Measurements from ENCODE around the gene RBCK1.
"Not testable (repeated sequence)": the region's sequence is repeated elsewhere in the genome, so short reads cannot be mapped to it uniquely, and the experiment has no call there.

RBCK1 gene

GRCh38 chr20:440148-440547, 32.0 kb downstream of the RBCK1 start:
- DNase-seq: no peak

DNA sequence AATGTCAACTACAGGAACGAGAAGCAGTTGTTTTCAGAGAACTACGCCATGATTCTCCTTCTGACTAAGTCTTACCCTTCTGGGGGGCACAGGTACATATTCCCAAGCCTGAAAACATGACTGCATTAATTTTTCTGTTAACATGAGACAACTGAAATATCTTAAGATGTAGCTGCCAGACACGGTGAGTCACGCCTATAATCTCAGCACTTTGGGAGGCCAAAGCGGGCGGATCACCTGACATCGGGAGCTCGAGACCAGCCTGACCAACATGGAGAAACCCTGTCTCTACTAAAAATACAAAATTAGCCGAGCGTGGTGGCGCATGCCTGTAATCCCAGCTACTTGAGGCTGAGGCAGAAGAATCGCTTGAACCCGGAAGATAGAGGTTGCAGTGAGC, 32.5 kb downstream of the RBCK1 start:
- DNase-seq: no peak

GRCh38 chr20:443223-443775, 35.2 kb downstream of the RBCK1 start:
- no peak for DNase-seq

DNA sequence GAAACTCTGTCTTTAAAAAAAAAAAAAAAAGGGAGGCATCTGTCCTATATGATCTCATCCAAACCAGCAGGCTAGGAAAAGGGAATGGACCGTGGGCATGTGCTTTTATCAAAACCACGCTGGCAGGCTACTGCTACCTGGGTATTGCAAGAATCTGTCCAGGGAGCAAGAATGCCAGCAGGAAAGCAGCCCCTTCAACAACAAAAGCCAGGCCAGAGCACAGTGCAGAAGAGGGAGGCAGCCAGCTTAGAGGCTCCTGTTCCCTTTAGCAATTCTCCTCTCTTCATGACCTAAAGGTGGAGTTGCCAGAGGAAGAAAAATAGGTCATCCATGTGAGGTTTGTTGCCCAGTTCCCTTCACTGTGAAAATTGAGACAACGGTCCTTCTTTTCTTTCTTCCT, 36.0 kb downstream of the RBCK1 start:
- DNase-seq: no peak

- no peak for DNase-seq
Measured at GRCh38 chr20:444862-445426, 36.8 kb downstream of the RBCK1 start.

DNA sequence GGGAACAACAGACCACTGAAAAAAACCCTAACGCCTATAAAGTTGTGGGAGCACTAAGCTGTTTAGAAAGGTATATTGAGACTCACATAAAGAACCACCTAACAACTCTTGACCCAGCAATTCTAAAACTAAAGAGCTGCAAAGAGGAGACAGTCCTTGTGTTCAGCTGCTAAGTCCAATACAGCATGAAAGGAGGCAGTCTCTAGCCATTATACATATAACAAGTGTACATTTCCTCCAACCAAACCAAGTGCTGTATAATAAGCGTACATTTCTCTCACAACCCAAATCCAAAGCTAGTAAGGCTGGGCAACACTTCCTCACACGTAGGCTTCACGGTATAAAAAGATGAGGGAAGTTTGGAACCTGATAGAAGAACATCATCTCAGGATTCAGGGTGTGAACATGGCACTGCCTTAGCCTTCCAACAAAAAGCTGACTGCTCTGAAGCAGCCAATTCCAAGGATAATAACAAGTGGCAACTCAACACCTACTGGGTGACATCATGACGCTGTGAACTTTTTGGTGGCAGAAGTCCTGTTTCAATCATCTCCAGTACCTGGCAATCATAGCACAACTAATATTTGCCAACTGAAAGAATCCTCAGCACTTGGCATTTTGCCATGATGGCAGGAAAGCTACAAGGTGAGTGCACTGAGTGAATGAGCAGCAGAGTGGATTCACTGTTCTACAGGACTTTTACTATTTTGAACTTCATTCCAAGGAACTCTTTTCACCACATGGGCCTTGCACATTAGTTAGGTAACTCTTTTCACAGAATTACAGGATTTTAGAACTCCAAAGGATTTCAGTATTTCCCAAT, 37.6 kb downstream of the RBCK1 start:
- DNase-seq: no peak

- not testable (repeated sequence) for DNase-seq
Measured at GRCh38 chr20:452021-452420, 43.9 kb downstream of the RBCK1 start.

DNA sequence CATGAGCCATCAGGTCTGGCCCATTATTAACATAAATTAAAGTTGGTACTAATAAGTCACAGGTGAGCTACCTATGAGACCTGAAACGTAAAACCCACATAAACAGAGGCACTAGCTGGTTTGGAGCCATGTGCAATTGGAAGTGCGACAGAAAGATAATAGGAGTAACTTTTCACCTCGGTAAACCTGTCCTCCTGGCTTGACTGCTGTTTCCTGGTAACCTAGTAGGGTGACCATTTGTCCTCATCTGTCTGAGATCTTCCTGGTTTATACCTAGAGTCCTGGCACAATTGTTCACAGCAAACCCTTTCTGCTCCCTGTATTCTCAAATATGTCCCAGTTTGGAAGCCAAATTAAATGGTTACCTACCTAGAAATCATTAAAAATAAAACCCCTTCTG, 46.9 kb downstream of the RBCK1 start:
- DNase-seq: no peak

GRCh38 chr20:458776-459175, 50.7 kb downstream of the RBCK1 start:
- no peak for DNase-seq

GRCh38 chr20:460180-460579, 52.1 kb downstream of the RBCK1 start:
- no peak for DNase-seq

DNA sequence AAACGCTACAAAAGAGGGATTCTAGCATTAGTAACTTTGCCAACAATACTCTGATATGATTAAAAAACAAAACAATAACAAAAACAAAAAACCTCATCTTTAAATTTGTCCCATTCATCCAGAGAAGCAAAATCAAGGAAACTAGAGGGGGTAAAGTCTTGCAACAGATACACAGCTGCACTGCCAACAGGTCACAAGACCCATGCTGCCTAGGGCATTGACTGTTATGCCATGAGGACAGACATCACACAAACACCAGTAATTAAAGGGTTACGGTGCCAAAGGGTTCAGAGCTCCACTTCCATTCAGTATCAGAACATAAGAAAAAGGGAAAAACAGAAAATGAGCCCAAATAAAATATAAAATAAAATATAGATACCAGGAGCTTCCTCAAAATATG, 52.6 kb downstream of the RBCK1 start:
- no peak for DNase-seq

DNA sequence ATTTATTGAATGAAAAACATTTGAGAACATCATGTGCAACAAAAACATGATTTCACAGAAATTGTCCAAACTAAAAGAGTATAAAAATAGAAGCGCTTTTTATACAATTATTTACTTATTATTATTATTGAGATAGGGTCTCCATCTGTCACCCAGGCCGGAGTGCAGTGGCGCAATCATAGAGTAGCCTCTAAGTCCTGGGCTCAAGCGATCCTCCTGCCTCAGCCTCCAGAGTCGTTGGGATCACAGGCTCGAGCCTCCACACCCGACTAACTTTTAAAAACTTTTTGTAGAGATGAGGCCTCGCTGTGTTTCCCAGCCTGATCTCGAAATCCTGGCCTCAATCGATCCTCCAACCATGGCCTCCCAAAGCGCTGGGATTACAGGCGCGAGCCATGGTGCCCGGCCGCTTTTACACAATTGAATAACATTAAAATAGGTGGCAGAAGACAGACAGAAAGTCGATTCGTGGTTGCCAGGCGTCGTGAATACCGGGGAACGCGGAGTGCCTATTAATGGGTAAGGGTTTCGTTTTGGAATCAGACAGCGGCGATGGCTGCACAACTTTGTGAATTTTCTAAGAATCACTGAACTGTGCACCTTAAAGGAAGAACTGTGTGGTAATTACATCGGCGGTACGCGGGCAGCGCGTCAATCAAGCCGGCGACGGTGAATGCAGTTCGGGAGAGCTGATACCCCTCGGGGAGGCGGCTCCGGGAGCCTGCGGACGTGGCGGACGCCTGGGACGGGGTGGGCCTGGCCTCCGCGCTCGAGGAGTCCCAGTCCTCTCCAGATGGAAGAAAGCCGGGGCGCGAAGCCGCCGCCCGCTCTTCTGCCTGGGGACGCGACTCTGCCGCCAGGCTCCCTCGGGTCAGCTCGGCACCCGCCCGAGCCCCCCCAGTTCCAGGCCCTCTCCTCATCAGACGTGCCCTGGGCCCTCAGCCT, 53.4 kb downstream of the RBCK1 start:
- peak; percentile 40 to 52 for DNase-seq

- peak; percentile 89 to 92 for DNase-seq
Measured at GRCh38 chr20:462199-462991, 54.3 kb downstream of the RBCK1 start, which contains the start of gene TBC1D20. TBC1D20 (minus strand) TSS chr20:462533; CDS start chr20:462405, 128 bp downstream.

DNA sequence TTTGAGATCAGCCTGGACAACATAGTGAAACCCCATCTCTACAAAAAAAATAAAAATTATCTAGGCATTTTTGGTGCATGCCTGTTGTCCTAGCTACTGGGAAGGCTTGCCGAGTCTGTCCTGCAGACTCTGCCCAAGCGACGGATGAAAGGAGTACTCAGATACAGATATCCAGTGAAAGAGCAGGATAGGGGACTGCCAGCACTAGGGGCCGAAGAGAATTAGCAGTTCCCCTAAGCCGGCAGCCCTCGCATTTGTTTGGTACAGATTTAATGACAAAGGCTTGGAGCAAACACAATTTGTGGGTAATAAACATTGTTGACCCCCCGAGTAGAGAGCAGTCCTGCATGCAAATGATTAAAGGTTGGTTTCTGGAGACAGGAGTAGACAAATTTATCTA, 59.7 kb downstream of the RBCK1 start:
- DNase-seq: no peak

- DNase-seq: no peak
Measured at GRCh38 chr20:469746-470490, 61.8 kb downstream of the RBCK1 start.

- no peak for DNase-seq
Measured at GRCh38 chr20:472137-472846, 64.2 kb downstream of the RBCK1 start.

GRCh38 chr20:472889-473292, 64.8 kb downstream of the RBCK1 start:
- no peak for DNase-seq

- DNase-seq: no peak
Measured at GRCh38 chr20:474581-474980, 66.5 kb downstream of the RBCK1 start.

DNA sequence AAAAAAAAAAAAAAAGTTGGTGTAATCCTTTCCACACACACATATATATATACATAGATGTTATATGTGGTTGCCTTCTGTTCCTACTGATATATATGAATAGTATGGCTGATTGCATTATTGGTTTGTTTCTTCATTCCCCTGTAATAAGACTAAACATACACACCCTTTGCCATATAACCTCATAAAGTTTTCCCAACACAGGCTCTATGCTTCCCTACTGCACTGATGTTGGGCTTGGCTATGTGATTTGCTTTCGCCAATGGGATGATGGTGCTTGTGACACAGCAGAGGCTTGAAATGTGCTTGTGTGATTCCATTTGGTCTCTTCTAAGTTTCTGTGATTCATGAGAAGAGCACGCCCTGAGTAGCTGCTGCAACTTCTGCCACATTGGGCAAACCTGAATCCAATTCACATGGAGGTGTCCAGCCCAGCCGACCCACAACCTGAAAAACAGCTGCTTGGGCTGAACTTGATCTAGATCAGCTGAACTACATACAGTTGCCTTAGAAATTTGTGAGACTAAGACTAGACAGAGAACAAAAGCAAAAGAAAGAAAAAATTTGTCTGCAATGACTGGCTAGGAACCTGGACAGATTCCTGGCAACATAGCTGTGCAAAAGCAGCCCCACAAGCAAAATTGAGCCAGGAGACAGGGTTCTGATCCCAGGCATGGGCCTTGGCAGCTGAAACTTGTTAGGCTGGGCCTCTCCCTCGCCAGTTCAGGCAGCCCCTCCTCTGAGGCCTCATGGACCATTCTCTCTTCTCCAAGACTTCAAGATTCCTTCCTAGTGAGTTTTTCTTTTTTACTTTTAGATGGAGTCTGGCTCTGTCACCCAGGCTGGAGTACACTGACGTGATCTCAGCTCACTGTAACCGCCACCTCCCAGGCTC, 67.6 kb downstream of the RBCK1 start:
- no peak for DNase-seq
